Daoy (cell line): Measurements from ENCODE around the gene TBC1D8. TPM values are rescaled to one million over a fixed set of nuclear protein-coding genes. Genes with fewer than 3 reads are reported as not detected.
A peak's percentile ranks its signal among the peaks of the same experiment; 100 is the strongest.

Source experiments
- DNase-seq: peaks from one replicate; pipeline ENCODE4 v3.0.0-alpha.2; 2015; ENCODE audit warnings: low read depth
- total RNA-seq: library from RNA; depleted of rRNA; stranded (reverse); fragments of >200 nt; shearing (Covaris generic); gene quantifications from 2 replicates; pipeline ENCODE4 v1.2.3, GENCODE V29; 2014

TBC1D8 gene
- total RNA-seq, 1 experiment from 2014 or later: 4.4 TPM

DNA sequence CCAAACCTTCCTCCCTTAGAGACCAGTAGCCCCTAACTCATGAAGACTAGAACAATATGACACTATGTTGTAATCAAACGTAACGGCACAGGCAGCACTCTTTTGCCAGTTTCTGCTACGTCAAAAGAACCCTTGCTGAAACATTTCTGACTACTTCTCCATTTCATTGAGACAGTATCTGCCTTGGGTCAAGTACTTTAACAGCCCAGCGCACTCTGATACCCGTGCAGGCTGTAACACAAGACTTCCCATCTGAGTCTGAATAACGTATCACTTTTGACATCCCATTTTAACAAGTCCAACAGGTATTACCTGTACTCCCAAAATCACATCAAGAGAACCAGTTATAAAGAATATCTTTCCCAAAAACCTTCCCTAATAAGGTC is 38.4 kb downstream of the TBC1D8 start:
- no peak for DNase-seq

DNA sequence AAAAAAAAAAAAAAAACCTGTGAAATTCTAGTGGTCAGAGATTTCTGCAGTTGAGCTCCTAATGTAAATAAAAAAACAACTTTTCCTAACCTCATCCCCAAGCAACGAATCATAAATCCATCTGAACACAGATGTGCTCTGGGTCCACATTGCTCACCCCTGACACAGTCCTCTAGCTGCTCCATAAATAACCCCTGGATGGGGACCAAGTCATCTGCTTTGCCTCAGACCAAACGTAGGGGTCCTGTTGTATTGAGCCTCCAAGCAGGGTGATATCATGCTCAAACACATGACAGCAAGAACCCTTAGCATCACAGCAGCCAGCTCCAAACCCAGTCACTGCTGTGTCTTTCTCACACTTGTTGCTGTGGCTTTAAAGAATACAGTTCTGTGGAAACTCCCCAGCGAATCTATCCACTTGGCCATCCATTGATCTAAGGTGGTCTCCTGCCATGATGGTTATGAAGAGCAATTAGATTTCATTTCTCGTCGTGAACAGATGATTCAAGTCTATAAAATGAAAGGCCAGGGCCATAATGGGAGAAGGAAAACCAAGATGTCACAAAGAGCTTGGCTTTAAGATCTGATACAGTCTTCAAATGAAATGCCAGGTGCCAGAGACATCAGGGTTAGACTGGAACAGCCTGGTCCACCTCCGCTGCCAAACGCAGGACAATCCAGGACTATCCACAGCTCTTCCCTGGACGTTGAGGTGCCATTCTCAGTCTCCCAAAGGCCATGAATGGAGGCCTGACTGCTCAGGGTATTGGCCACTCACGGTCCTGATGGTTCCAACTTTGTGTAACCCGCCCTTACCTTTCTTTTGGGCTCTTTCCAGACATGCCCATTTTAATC is 39.0 kb downstream of the TBC1D8 start:
- peak; percentile 38 for DNase-seq

DNA sequence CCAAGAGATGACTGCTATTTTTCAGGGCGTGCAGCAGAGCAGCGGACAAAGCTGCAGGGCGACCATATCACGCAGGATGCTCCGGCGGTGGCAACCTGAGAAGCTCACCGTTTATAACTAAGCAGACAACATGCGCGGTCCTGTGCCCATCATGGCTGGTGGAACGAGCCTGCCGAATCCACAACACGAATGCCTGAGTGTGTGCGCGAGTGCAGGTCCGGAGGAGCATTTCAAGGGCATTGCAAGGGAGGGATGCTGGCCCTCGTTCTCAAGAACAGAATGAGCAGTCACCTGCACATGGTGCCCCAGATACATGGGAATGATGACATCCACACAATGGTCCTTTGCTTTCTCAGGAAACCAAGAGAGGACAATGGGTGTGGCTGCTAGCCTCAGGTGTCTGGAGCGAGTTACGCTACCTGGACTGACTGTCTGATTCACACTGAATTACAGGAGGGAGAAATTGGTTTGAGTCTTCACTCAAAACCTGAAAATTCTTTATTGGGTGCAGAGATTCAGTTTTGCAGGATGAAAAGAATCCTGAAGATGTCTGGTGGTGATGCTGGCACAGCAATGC is 39.8 kb downstream of the TBC1D8 start:
- no peak for DNase-seq

- DNase-seq: no peak
Measured at GRCh38 chr2:101109451-101110118, 41.6 kb downstream of the TBC1D8 start.

GRCh38 chr2:101108357-101108756 is 42.8 kb downstream of the TBC1D8 start:
- no peak for DNase-seq

- no peak for DNase-seq
Measured at GRCh38 chr2:101107241-101107640, 43.9 kb downstream of the TBC1D8 start.

DNA sequence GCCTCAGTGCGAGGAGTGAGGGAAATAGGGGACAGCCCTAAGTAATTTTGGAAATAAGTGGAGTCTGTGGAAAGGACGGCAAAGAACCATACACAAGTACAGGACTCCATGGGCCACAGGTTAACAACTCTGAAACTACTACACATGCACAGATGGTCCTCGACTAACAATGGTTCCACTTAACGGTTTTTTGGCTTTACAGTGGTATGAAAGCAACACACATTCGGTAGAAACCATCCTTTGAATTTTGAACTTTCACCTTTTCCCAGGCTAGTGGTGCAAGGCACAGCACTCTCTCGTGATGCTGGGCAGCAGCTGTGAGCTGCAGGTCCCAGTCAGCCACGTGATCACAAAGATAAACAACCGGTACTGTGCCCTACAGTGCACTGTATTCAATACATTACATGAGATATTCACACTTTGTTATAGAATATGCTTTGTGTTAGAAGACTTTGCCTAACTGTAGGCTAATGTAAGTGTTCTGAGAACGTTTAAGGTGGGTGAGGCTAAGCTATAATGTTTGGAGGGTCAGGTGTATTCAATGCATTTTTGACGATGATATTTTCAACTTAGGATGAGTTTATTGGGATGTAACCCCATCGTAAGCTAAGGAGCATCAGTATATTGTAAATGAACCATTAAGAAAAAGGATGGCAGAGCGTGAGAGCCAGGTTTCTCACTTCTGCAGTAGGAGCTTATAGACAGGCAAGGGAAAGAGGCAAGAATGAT is 44.6 kb downstream of the TBC1D8 start:
- DNase-seq: no peak

- no peak for DNase-seq
Measured at GRCh38 chr2:101105654-101106053, 45.5 kb downstream of the TBC1D8 start.

DNA sequence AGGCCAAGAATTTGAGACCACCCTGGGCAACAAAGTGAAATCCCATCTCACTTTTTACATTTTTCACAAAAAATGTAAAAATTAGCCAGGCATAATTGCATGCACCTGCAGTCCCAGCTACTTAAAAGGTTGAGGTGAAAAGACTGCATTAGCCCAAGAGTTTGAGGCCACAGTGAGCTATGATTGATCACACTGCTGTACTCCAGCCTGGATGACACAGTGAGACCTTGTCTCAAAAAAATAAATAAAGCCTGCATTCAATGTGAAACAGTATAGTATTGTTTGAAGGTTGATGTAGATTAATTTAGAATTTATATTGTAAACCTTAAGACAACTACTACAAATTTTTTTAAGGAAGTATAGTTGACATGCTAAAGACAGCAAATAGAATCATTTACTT is 53.5 kb downstream of the TBC1D8 start:
- DNase-seq: no peak

DNA sequence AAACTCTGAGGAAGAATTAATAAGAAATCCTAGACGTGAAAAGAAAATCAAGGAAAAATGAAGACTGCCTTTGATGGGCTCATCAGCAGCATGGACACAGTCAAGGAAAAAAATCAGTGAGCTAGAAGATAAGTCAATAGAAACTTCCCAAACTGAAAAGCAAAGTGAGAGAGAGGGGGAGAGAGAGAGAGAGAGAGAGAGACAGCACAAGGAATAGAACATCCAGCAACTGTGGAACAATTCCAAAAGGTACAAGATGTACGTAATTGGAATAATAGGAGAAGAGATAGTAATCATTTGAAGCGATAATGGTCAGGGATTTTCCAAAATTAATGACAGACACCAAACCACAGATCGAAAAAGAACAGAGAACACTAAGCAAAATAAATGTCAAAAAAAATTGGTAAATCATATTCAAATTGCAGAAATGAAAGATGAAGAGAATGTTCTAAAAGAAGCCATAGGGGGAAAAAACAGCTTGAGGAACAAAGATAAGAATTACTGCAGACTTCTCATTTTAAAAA is 54.5 kb downstream of the TBC1D8 start:
- DNase-seq: no peak

- no peak for DNase-seq
Measured at GRCh38 chr2:101094351-101094750, 56.8 kb downstream of the TBC1D8 start.

DNA sequence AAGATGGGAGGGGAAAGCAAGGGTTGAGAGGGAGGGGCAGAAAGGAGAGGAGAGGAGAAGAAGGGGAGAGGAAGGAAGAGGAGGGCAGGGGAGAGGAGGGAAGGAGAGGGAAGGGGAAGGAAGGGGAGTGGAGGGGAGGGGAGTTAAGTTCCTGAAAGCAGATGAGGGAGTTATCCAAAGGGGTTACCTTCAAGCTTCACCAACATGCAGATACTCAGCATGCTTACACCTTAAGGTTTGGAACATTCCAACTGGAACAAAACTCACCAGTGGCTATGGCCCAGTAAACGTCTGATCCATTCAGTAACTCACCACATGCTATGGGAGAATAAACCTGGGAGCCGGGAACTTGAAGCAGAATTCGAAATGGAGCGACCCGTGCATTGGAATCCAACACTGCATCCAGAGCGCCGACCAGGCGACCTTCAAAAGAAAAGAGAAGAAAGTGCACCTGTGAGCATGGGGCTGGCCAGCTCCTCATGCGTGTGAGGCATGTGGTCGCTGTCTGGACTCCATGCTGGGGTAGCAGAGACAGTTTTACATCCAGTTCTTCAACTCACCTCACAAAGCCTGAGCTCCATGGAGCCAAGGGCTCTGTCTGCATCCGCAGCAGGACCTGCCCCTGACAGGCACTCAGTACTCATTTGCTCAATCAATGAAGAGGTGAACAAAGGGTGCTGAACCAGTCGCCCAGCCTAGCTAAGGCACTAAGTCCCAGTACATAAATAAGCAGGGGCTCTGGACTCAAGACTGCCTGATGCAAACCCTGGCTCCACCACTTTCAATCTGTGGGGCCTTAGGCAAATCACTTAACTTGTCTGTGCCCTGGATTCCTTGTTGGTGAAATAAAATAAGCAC is 61.0 kb downstream of the TBC1D8 start:
- DNase-seq: no peak

- DNase-seq: no peak
Measured at GRCh38 chr2:101089419-101089818, 61.8 kb downstream of the TBC1D8 start.

DNA sequence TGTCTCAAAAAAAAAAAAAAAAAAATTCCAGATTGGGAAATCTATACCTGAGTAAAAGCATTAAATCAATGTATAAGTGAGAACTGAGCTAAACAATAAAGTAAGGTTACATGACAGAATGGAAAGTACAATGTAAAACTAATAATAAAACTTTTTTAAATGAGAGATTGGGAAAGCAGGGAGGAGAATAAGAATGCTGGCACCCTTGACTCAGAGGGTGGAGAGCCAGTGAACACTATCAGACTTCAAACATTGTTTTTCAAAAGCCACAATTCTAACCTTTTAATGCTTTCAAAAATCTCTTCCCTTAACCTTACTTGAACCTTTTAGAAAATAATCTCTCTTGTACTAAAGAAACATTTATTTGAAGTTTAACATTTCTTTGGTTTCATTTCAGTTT is 63.5 kb downstream of the TBC1D8 start:
- DNase-seq: no peak

DNA sequence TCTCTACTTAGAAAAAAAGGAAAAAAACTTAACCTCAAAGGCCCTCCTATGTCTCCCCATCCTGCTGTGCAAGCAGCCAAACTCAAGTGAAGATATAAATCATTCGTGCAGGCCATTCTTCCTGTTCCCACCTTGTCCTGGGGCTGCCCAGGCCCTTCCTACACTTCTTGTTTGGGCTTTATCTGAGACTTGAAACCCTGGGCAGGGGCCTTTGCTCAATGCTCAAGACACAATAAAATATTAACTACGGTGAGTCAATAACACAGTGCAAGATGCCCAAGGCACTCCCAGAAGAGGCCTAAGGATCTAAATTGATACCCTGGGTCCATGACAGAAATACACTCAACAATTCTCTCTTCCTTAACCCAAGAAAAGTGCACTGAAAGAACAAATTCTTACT is 67.6 kb downstream of the TBC1D8 start:
- DNase-seq: no peak

- no peak for DNase-seq
Measured at GRCh38 chr2:101082998-101083397, 68.2 kb downstream of the TBC1D8 start.

DNA sequence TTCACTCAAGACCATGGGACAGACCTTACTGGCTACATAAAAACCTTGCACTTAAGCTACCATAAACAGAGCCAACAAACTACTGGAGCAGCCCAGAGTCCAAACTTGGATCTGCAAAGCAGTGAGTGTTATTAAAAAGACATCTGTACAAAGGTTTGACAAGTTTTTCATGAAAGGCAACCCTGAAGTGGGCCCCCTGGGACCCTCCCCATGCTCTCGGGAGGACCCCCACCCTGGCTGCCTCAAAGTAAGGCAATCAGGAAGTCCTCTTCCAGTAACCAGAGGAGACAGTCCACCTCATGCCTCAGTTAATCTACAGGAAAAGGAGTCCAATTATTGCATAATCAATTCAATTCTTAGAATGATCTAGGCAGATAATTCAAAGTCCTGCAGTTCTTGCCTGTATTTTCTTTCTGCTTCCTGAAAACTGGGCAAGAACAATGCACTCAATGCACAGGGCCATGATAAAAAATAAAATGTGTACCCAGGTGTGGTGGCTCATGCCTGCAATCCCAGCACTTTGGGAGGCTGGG is 69.7 kb downstream of the TBC1D8 start:
- DNase-seq: no peak

DNA sequence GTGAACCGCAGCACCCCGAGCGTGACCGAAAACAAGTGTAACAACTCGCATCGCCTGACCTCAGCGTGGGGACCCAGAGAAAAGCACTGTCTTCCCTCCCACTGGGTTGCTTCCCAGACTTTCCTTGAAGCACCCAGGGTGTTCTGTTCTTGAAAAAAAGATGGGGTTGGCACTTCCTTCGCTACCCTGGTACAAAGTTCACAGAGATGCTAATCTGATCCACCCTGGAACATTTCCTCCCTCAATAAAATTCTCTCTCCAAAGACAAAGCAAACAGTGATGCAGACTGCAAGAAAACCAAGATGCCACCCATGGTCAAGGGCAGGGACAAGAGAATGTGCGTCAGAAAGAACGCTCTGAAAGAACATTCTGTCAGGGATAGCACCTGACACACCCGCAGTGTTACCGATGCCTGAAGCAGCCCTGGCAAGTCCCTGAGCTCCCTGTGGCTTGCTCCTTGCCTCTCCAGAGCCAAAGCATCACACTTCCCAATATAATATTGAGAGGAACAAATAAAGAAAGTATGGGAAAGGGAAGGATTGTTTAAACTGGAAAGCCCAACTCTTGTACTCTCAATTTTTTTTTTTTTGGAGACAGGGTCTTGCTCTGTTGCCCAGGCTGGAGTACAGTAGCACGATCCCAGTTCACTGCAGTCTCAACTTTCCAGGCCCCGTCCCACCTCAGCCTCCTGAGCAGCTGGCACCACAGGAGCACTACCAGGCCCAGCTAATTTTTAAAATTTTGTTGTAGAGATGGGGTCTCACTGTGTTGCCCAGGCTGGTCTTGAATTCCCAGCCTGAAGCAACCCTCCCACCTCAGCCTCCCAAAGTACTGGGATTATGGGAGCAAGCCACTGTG is 70.7 kb downstream of the TBC1D8 start:
- no peak for DNase-seq

GRCh38 chr2:101076581-101076980 is 74.6 kb downstream of the TBC1D8 start:
- no peak for DNase-seq
